B cell (primary cell): ENCODE results near the gene NID1.

Source experiments
- EZH2 ChIP-seq: IDR thresholded peaks from 2 replicates; pipeline ENCODE4 v1.6.1; 2012; ENCODE audit warnings: borderline replicate concordance, low read depth, mild to moderate bottlenecking, moderate library complexity, low read length; ENCODE audit not compliant: insufficient read depth, poor library complexity, severe bottlenecking
- TF ChIP-seq, protein P1 (sequence below): fragments of 200-600 bp; IDR thresholded peaks from one replicate; pipeline ENCODE4 v1.8.0; 2022; ENCODE audit warnings: antibody characterized with exemption, mild to moderate bottlenecking

DNA sequence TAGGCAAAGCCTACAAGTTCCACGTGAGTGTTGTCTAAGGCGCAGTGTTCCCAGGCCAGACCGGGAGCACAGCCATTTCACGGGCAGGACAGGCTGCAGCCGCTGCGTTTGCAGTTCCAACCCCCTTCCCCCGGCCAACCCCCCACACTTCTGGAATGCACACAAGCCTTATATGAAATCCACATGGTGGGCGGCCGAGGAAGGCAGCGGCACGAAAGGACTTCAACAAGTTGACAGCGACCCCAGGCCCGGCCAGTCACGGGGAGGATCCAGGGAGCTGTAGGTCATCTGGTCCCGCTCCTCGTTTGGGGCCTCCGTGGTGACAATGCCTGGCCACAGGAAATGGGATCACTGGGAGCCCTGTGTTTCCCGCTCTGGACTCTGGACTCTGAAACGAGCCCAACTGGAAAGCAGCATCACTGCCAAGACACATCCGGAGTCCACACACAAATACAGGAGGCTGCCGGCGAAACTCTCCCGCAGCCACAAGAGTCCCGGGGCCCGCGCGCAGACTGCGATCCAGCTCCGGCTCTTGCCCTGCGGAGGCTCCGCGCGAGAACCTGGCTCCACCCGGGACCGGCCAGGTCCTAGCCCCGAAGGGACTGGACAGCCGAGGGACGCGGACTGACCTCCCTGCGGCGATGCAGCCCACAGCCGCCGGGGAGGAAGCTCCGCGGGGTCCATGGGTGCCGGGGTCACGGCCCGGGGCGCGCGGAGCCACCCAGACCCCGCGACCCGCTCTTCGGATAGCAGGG, 794 bp downstream of the NID1 start:
- TF ChIP-seq, protein P1, sequence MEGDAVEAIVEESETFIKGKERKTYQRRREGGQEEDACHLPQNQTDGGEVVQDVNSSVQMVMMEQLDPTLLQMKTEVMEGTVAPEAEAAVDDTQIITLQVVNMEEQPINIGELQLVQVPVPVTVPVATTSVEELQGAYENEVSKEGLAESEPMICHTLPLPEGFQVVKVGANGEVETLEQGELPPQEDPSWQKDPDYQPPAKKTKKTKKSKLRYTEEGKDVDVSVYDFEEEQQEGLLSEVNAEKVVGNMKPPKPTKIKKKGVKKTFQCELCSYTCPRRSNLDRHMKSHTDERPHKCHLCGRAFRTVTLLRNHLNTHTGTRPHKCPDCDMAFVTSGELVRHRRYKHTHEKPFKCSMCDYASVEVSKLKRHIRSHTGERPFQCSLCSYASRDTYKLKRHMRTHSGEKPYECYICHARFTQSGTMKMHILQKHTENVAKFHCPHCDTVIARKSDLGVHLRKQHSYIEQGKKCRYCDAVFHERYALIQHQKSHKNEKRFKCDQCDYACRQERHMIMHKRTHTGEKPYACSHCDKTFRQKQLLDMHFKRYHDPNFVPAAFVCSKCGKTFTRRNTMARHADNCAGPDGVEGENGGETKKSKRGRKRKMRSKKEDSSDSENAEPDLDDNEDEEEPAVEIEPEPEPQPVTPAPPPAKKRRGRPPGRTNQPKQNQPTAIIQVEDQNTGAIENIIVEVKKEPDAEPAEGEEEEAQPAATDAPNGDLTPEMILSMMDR: no peak
- TF ChIP-seq EZH2: no peak
